GM12878 (cell line): Measurements from ENCODE around the gene IDI1.

Experiments
- CEBPB ChIP-seq, 2 experiments: fragments of 150-350 bp in 1 of 2; IDR thresholded peaks; 2 replicates each; pipeline ENCODE4 v1.6.1; 2012 to 2014; ENCODE audit warnings: low read depth in 2 of 2, low read length in 2 of 2, borderline replicate concordance in 1 of 2, inconsistent platforms in 1 of 2
- CTCF ChIP-seq, 3 experiments: IDR thresholded peaks in 2 of 3; conservative IDR thresholded peaks in 1 of 3; 2 replicates each; pipeline ENCODE4 v1.5.1; 2011; ENCODE audit warnings: low read depth in 3 of 3, low read length in 3 of 3, mild to moderate bottlenecking in 3 of 3, control low read depth in 2 of 3, moderate library complexity in 2 of 3, inconsistent platforms in 1 of 3, mixed read lengths in 1 of 3; ENCODE audit not compliant: control insufficient read depth in 2 of 3, insufficient read depth in 1 of 3; ENCODE audit errors: extremely low read depth in 1 of 3
- FOXM1 ChIP-seq: IDR thresholded peaks from 2 replicates; pipeline ENCODE4 v1.6.1; 2012; ENCODE audit warnings: low read depth, mild to moderate bottlenecking, inconsistent platforms, low read length, moderate library complexity
- GATAD2B ChIP-seq: fragments of 450-650 bp; conservative IDR thresholded peaks from 2 replicates; pipeline ENCODE4 v1.6.1; 2017; ENCODE audit warnings: low read depth, mild to moderate bottlenecking, moderate library complexity
- KDM1A ChIP-seq: fragments of 200-600 bp; sonication (generic); IDR thresholded peaks from 2 replicates; pipeline ENCODE4 v1.6.1; 2016; ENCODE audit warnings: borderline replicate concordance
- MLLT1 ChIP-seq: fragments of 450-650 bp; IDR thresholded peaks from 2 replicates; pipeline ENCODE4 v1.6.1; 2016; ENCODE audit warnings: mild to moderate bottlenecking
- POLR2A ChIP-seq: IDR thresholded peaks from 2 replicates; pipeline ENCODE4 v1.6.1; 2011; ENCODE audit warnings: low read depth, mild to moderate bottlenecking, low read length
- POU2F2 ChIP-seq: IDR thresholded peaks from 3 replicates; pipeline ENCODE4 v1.6.1; 2011; ENCODE audit warnings: low read depth, mild to moderate bottlenecking, low read length, borderline replicate concordance
- RCOR1 ChIP-seq: conservative IDR thresholded peaks from 2 replicates; pipeline ENCODE4 v1.6.1; 2012; ENCODE audit warnings: low read depth, low read length, improper control_type of control experiment
- SMAD1 ChIP-seq: fragments of 450-650 bp; IDR thresholded peaks from 2 replicates; pipeline ENCODE4 v1.6.1; 2018; ENCODE audit warnings: mild to moderate bottlenecking, low read depth; ENCODE audit not compliant: partially characterized antibody
- SPI1 ChIP-seq: IDR thresholded peaks from 2 replicates; pipeline ENCODE4 v1.6.1; 2011; ENCODE audit warnings: low read depth, mild to moderate bottlenecking, low read length, moderate library complexity, borderline replicate concordance; ENCODE audit not compliant: insufficient read depth
- USF2 ChIP-seq: IDR thresholded peaks from 2 replicates; pipeline ENCODE4 v1.6.1; 2011; ENCODE audit warnings: low read depth, low read length, improper control_type of control experiment, borderline replicate concordance
- ZNF592 ChIP-seq: fragments of 450-650 bp; IDR thresholded peaks from 2 replicates; pipeline ENCODE4 v1.6.1; 2017; ENCODE audit warnings: mild to moderate bottlenecking, moderate library complexity

- TF ChIP-seq CTCF (IDR thresholded peaks at IDR 0.05 in 2 of 3, conservative IDR thresholded peaks at IDR 0.05 in 1 of 3; ENCODE audit: control insufficient read depth in 2 of 3, extremely low read depth in 1 of 3, insufficient read depth in 1 of 3, low read depth in 3 of 3, low read length in 3 of 3) (no peak), SMAD1 (no peak), FOXM1 (no peak), SPI1 (no peak), KDM1A (no peak), POLR2A (no peak), MLLT1 (no peak), GATAD2B (no peak), RCOR1 (no peak), POU2F2 (no peak), USF2 (no peak), CEBPB (IDR thresholded peaks at IDR 0.05; ENCODE audit: borderline replicate concordance in 1 of 2, low read depth in 2 of 2, low read length in 2 of 2) (no peak), ZNF592 (no peak)
Measured at GRCh38 chr10:1070919-1071318, 22.0 kb upstream of the IDI1 start.
